ENCODE data around the gene SLC6A20.

GRCh38 chr3:45786801-45787495 is 9.4 kb downstream of the SLC6A20 start:
- TF ChIP-seq CTCF (IDR thresholded peaks at IDR 0.05; ENCODE audit: low read length) (no peak), EZH2 (IDR thresholded peaks at IDR 0.05; ENCODE audit: borderline replicate concordance, low read length) (no peak)
